A549 (cell line): ENCODE measurements around the gene CALM3. TPM values are rescaled to one million over a fixed set of nuclear protein-coding genes. Genes with fewer than 3 reads are reported as not detected.

Source experiments
- ATAC-seq, 2 experiments: fragments of 200-7000 bp in 1 of 2; fragments of >200 bp in 1 of 2; cut with Nextera tagmentation in 1 of 2; cut with Tn5 transposase in 1 of 2; 3 replicates each; pipeline versions ENCODE4 v1.8.0 to v1.9.1; 2018 to 2020; ENCODE audit warnings: mild to moderate bottlenecking in 1 of 2, moderate library complexity in 1 of 2
- CTCF ChIA-PET: fragments of 300-600 bp; sonication (Branson Sonifier 250); formaldehyde crosslinking; extraction: SDS; loops from one replicate; lab custom pipeline; 2021; ENCODE audit warnings: antibody characterized with exemption, inconsistent platforms; lab: Yijun Ruan, JAX
- POLR2A ChIA-PET: fragments of 350-600 bp; formaldehyde crosslinking; extraction: SDS; loops from one replicate; lab custom pipeline; 2021; ENCODE audit warnings: antibody characterized with exemption, inconsistent platforms; lab: Yijun Ruan, JAX
- DNase-seq, 2 experiments: peaks; one replicate each; pipeline versions ENCODE4 v3.0.0 to v3.0.0-alpha.2; 2011 to 2016; ENCODE audit warnings: low read depth in 1 of 2, low spot score in 1 of 2
- FAIRE-seq: peaks from 2 replicates; lab custom pipeline; 2011; peaks lifted over from hg19 to GRCh38; lab: Jason Lieb, UNC
- H3K27ac ChIP-seq, 2 experiments: fragments of >200 bp; sonication (Bioruptor Twin); formaldehyde crosslinking; 3 replicates each; pipeline ENCODE4 v1.5.1; 2016 to 2017
- H3K4me1 ChIP-seq: fragments of >200 bp; sonication (Bioruptor Twin); formaldehyde crosslinking; 3 replicates; pipeline ENCODE4 v1.6.1; 2016
- H3K4me2 ChIP-seq: fragments of >200 bp; sonication (Bioruptor Twin); formaldehyde crosslinking; 3 replicates; pipeline ENCODE4 v1.6.1; 2016
- H3K4me3 ChIP-seq: fragments of >200 bp; sonication (Bioruptor Twin); formaldehyde crosslinking; 3 replicates; pipeline ENCODE4 v1.5.1; 2016
- H3K9me3 ChIP-seq: fragments of >200 bp; sonication (Bioruptor Twin); formaldehyde crosslinking; 3 replicates; pipeline ENCODE4 v1.6.1; 2016
- CBX2 ChIP-seq: fragments of 200-600 bp; sonication (generic); IDR thresholded peaks from 2 replicates; pipeline ENCODE4 v1.6.1; 2016; ENCODE audit warnings: low read depth, mild to moderate bottlenecking, borderline replicate concordance
- CEBPB ChIP-seq, 2 experiments: fragments of >200 bp in 1 of 2; sonication (Bioruptor Twin) in 1 of 2; formaldehyde crosslinking in 1 of 2; IDR thresholded peaks; 2 replicates each; pipeline ENCODE4 v1.6.1; 2012 to 2016
- CHD2 ChIP-seq: fragments of 150-350 bp; IDR thresholded peaks from 2 replicates; pipeline ENCODE4 v1.6.1; 2014; ENCODE audit warnings: low read length; ENCODE audit not compliant: partially characterized antibody
- ESRRA ChIP-seq: fragments of 150-350 bp; IDR thresholded peaks from 2 replicates; pipeline ENCODE4 v1.6.1; 2014; ENCODE audit warnings: mild to moderate bottlenecking, low read length, borderline replicate concordance
- GATA3 ChIP-seq: IDR thresholded peaks from 2 replicates; pipeline ENCODE4 v1.6.1; 2012; ENCODE audit warnings: borderline replicate concordance
- HOXB13 ChIP-seq: fragments of 250-450 bp; sonication (Bioruptor Pico); IDR thresholded peaks from 2 replicates; pipeline ENCODE4 v1.5.0; 2020; ENCODE audit warnings: low read depth, mild to moderate bottlenecking, moderate library complexity
- KDM5A ChIP-seq: fragments of 200-600 bp; sonication (generic); IDR thresholded peaks from 2 replicates; pipeline ENCODE4 v1.6.1; 2016; ENCODE audit warnings: antibody characterized with exemption, mild to moderate bottlenecking
- MAFK ChIP-seq: fragments of 450-650 bp; IDR thresholded peaks from 2 replicates; pipeline ENCODE4 v1.6.1; 2014; ENCODE audit not compliant: partially characterized antibody
- NPAS2 ChIP-seq: fragments of 250-450 bp; sonication (Bioruptor Pico); IDR thresholded peaks from 2 replicates; pipeline ENCODE4 v1.8.0; 2022; ENCODE audit warnings: mild to moderate bottlenecking, moderate library complexity, borderline replicate concordance
- PHF8 ChIP-seq: fragments of 200-600 bp; sonication (generic); IDR thresholded peaks from 2 replicates; pipeline ENCODE4 v1.6.1; 2016; ENCODE audit warnings: low read depth, mild to moderate bottlenecking, antibody characterized with exemption, moderate library complexity, borderline replicate concordance
- TP53 ChIP-seq: fragments of 250-450 bp; sonication (Bioruptor Pico); IDR thresholded peaks from 2 replicates; pipeline ENCODE4 v1.5.0; 2021; ENCODE audit warnings: mild to moderate bottlenecking, moderate library complexity
- ZC3H11A ChIP-seq: fragments of 450-650 bp; IDR thresholded peaks from 2 replicates; pipeline ENCODE4 v1.6.1; 2014; ENCODE audit warnings: antibody characterized with exemption, mild to moderate bottlenecking
- WGBS: methylation state at CpG from one replicate; pipeline ENCODE4 v1.1.6; 2017; ENCODE audit errors: missing lambda C conversion rate; 5-methylcytosine and 5-hydroxymethylcytosine counted together
- polyA plus RNA-seq, 4 experiments: library from polyadenylated mRNA; depleted of rRNA in 3 of 4; stranded (reverse); fragments of >200 nt; fragmentation: RNase III in 1 of 4; extraction: RNeasy Plus Mini Kit Qiagen cat#74134 plus additional on column Dnase treatment in 1 of 4; gene quantifications; 2 replicates in 3 of 4; 3 replicates in 1 of 4; pipeline ENCODE4 v1.2.3, GENCODE V29; 2011 to 2017
- TF ChIP-seq, protein P1 (sequence below): fragments of >200 bp; sonication (Bioruptor Twin); formaldehyde crosslinking; IDR thresholded peaks from 3 replicates; pipeline ENCODE4 v1.6.1; 2016
- TF ChIP-seq, protein P2 (sequence below): fragments of 250-450 bp; sonication (Bioruptor Pico); IDR thresholded peaks from 2 replicates; pipeline ENCODE4 v1.5.0; 2020; ENCODE audit warnings: low read depth, mild to moderate bottlenecking, moderate library complexity
- TF ChIP-seq, protein P3 (sequence below): fragments of >200 bp; sonication (Bioruptor Twin); formaldehyde crosslinking; IDR thresholded peaks from 3 replicates; pipeline ENCODE4 v1.5.1; 2016
- TF ChIP-seq, protein P4 (sequence below): fragments of 450-650 bp; IDR thresholded peaks from 2 replicates; pipeline ENCODE4 v1.6.1; 2014; ENCODE audit warnings: antibody characterized with exemption
- TF ChIP-seq, protein P5 (sequence below): IDR thresholded peaks from 2 replicates; pipeline ENCODE4 v1.6.1; 2012

The CALM3 gene
- polyA plus RNA-seq, 2 of the 4 experiments (the other 2 are of a cell fraction): 303 to 548 TPM

DNA sequence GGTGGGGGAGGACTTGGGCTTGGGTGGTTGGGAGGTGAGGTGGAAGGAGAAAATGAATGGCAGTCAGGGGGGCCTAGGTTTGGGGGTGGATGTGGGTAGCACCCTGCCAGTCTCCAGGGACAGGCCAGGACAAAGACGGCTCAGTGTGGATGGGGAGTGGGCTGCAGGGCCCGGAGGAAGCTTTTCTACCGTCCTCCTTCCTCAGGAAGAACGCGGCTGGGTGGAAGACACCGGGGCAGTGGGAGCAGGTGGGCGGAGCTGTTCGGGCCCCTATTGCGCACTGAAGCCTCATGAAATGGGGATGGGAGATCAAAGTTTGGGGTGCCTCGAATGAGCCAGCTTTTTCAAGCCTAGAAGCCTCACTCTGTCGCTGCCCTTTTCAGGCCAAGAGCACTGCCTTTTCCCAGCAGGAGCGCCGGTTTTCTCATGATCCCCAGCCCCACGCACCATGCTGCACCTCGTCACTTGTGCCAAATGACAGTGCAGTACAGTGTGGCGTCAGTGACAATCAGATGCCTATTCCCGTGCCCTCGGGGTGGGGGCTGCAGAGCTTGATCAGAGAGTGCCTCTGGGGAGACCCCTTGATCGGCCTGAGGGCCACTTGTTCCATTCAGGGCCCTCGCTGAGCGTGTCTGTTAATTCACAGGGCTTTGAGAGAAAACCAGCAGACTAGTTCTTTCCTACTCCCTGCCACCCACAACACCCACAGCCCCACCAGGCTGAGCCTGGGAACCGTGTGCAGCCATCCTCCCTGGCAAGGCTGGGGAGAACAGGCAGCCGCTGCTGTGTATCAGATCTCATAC, 1.5 kb downstream of the CALM3 start:
- POLR2A ChIA-PET: interaction anchor here (3.7 kb wide), 1 partner anchor 59 kb away, joined by 29 read pairs; the partner anchor contains the start of gene DACT3
- Histone ChIP-seq H3K4me1 (peaks cover 23% of the 10 kb centered on the region), H3K9me3 (peaks cover 12% of the 10 kb centered on the region), H3K4me2 (peak overlapping the region; percentile 95), H3K27ac (peak overlapping the region; percentile 96 to 97), H3K4me3 (peak overlapping the region; percentile 94)
- DNase-seq (no peak), ATAC-seq (0 out of 6 replicates have a peak, but pooled peaks of 1 of the 2 experiments have one; percentile 3), FAIRE-seq (no peak)
- CTCF ChIA-PET: interaction anchor here (0.6 to 34.1 kb wide), 5 partner anchors 21 to 1141 kb away, joined by 3 to 737 read pairs (median 8); partner anchors contain the start of genes DACT3, GNG8 and PTGIR
- 25% methylated on average over 23 of the region's 23 CpGs for WGBS
- no peak for TF ChIP-seq NPAS2
- TF ChIP-seq, protein P1, sequence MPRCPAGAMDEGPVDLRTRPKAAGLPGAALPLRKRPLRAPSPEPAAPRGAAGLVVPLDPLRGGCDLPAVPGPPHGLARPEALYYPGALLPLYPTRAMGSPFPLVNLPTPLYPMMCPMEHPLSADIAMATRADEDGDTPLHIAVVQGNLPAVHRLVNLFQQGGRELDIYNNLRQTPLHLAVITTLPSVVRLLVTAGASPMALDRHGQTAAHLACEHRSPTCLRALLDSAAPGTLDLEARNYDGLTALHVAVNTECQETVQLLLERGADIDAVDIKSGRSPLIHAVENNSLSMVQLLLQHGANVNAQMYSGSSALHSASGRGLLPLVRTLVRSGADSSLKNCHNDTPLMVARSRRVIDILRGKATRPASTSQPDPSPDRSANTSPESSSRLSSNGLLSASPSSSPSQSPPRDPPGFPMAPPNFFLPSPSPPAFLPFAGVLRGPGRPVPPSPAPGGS: 0 out of 3 replicates have a peak, but pooled peaks have one; percentile 3

DNA sequence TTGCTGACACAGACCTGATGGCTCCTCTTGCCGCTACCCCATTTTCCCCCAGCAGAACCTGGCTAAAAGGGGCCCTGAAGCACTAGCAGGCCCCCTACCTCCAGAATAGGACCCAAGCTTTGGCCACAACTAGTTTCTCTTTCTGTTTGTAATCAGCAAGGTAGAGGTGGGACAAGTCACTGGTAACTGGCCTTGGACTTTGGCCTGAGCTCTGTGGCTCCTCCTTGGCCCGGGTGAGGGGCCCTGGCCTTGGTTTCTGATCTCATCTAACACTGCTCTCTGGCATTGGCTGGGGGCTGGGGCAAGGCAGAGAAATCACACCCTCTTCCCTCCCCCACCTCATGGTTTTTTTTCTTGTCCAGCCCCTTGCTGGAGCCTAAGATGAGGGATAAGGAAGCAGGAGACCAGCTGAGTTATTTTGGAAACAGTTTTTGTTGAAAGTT, 2.1 kb downstream of the CALM3 start:
- FAIRE-seq (no peak), ATAC-seq (no peak)
- peak overlapping the region; percentile 95 for H3K4me2 ChIP-seq
- TF ChIP-seq KDM5A (no peak), CHD2 (no peak), PHF8 (no peak), ESRRA (no peak), TP53 (no peak), MAFK (no peak), ZC3H11A (no peak), CBX2 (no peak)
- TF ChIP-seq, protein P2, sequence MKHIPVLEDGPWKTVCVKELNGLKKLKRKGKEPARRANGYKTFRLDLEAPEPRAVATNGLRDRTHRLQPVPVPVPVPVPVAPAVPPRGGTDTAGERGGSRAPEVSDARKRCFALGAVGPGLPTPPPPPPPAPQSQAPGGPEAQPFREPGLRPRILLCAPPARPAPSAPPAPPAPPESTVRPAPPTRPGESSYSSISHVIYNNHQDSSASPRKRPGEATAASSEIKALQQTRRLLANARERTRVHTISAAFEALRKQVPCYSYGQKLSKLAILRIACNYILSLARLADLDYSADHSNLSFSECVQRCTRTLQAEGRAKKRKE (CRISPR knock-in tag): no peak
- TF ChIP-seq, protein P3, sequence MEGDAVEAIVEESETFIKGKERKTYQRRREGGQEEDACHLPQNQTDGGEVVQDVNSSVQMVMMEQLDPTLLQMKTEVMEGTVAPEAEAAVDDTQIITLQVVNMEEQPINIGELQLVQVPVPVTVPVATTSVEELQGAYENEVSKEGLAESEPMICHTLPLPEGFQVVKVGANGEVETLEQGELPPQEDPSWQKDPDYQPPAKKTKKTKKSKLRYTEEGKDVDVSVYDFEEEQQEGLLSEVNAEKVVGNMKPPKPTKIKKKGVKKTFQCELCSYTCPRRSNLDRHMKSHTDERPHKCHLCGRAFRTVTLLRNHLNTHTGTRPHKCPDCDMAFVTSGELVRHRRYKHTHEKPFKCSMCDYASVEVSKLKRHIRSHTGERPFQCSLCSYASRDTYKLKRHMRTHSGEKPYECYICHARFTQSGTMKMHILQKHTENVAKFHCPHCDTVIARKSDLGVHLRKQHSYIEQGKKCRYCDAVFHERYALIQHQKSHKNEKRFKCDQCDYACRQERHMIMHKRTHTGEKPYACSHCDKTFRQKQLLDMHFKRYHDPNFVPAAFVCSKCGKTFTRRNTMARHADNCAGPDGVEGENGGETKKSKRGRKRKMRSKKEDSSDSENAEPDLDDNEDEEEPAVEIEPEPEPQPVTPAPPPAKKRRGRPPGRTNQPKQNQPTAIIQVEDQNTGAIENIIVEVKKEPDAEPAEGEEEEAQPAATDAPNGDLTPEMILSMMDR: no peak
- TF ChIP-seq, protein P4, sequence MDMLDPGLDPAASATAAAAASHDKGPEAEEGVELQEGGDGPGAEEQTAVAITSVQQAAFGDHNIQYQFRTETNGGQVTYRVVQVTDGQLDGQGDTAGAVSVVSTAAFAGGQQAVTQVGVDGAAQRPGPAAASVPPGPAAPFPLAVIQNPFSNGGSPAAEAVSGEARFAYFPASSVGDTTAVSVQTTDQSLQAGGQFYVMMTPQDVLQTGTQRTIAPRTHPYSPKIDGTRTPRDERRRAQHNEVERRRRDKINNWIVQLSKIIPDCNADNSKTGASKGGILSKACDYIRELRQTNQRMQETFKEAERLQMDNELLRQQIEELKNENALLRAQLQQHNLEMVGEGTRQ: no peak
- TF ChIP-seq, all 56 proteins: peak for 0
- 45% methylated on average over 2 of the region's 2 CpGs for WGBS
- CTCF ChIA-PET: interaction anchor here (0.6 to 34.1 kb wide), 3 partner anchors 20 to 1140 kb away, joined by 3 to 737 read pairs (median 483); partner anchors contain the start of genes DACT3, GNG8 and PTGIR
- Histone ChIP-seq H3K4me1 (peaks cover 23% of the 10 kb centered on the region), H3K27ac (peak overlapping the region; percentile 96 to 97), H3K4me3 (peak overlapping the region; percentile 94), H3K9me3 (peaks cover 11% of the 10 kb centered on the region)
- POLR2A ChIA-PET: interaction anchor here (3.7 kb wide), 1 partner anchor 58 kb away, joined by 29 read pairs; the partner anchor contains the start of gene DACT3
- no peak for DNase-seq

DNA sequence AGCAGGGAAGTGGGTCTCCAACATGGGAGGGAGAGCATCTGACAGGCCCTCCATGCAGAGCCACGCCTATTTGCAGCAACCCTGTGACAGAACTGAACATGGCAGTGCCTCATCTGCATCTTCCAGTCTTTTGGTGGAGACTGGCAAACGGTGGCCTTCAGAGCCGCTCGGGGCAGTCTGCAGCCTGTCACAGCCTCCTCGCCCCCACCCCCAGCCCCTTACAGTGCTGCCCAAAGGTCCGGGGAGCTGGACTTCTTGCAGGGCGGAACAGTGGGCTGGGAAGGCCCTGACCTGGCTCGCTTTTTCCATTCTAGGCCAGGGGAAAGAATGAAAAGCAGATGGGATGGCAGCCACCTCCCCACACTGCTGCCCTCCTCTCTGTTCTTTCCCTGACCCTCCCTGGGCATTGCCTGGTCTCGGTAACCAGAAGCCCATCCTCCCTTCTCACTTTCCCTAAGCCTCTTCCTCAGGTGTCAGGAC, 2.7 kb downstream of the CALM3 start:
- POLR2A ChIA-PET: no interaction called here
- ATAC-seq (no peak), DNase-seq (no peak), FAIRE-seq (no peak)
- peak overlapping the region; percentile 95 for H3K4me2 ChIP-seq
- H3K4me1 ChIP-seq: peaks cover 23% of the 10 kb centered on the region
- TF ChIP-seq HOXB13 (CRISPR knock-in tag) (no peak), GATA3 (no peak), CEBPB (IDR thresholded peaks at IDR 0.05) (no peak), CHD2 (no peak)
- TF ChIP-seq, protein P5, sequence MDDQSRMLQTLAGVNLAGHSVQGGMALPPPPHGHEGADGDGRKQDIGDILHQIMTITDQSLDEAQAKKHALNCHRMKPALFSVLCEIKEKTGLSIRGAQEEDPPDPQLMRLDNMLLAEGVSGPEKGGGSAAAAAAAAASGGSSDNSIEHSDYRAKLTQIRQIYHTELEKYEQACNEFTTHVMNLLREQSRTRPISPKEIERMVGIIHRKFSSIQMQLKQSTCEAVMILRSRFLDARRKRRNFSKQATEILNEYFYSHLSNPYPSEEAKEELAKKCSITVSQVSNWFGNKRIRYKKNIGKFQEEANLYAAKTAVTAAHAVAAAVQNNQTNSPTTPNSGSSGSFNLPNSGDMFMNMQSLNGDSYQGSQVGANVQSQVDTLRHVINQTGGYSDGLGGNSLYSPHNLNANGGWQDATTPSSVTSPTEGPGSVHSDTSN: peak; percentile 5; the same call in 1 of the 2 replicates
- peaks cover 5% of the 10 kb centered on the region for H3K9me3 ChIP-seq
- no peak overlapping the region for H3K4me3 ChIP-seq
- WGBS: 92% methylated on average over 9 of the region's 9 CpGs
- peak overlapping the region in 1 of 2 experiments; percentile 97; a peak in 3 of 6 replicates for H3K27ac ChIP-seq
- CTCF ChIA-PET: interaction anchor here (26.1 to 34.1 kb wide), 2 partner anchors 20 to 60 kb away, joined by 483 to 737 read pairs; partner anchors contain the start of genes DACT3, GNG8 and PTGIR
